HepG2 (cell line): ENCODE results near the gene PRR35. TPM values are rescaled to one million over a fixed set of nuclear protein-coding genes. Genes with fewer than 3 reads are reported as not detected.

Experiments
- ATAC-seq: fragments of 200-7000 bp; cut with Tn5 transposase; 3 replicates; pipeline ENCODE4 v1.9.1; 2020; ENCODE audit warnings: mild to moderate bottlenecking, moderate library complexity
- BruUV-seq: library from RNA; stranded (reverse); fragments of 400-500 nt; replicated peaks from 2 replicates; lab custom pipeline; 2021; lab: Mats Ljungman, UMichigan
- CTCF ChIA-PET: fragments of 300-600 bp; formaldehyde crosslinking; extraction: SDS; loops from one replicate; lab custom pipeline; 2021; ENCODE audit warnings: low total read pairs, inconsistent platforms, low intra/inter-chr PET ratio; lab: Yijun Ruan, JAX
- POLR2A ChIA-PET: fragments of 350-600 bp; sonication (Branson Sonifier 250); formaldehyde crosslinking; loops from one replicate; lab custom pipeline; 2020; ENCODE audit warnings: antibody characterized with exemption, inconsistent platforms; lab: Yijun Ruan, JAX
- DNase-seq: peaks from one replicate; pipeline ENCODE4 v3.0.0-alpha.2; 2015; ENCODE audit warnings: low spot score
- FAIRE-seq: peaks from 3 replicates; lab custom pipeline; 2011; peaks lifted over from hg19 to GRCh38; lab: Jason Lieb, UNC
- H2AFZ ChIP-seq: one replicate; pipeline ENCODE4 v1.6.1; 2011; ENCODE audit warnings: low read length, inconsistent platforms
- H3K27ac ChIP-seq: fragments of 300-600 bp; 3 replicates; pipeline ENCODE4 v1.8.0; 2011; ENCODE audit warnings: mixed run types, mild to moderate bottlenecking, mixed read lengths, low read length, inconsistent platforms; ENCODE audit not compliant: insufficient read depth; ENCODE audit errors: extremely low read length
- H3K27me3 ChIP-seq, 2 experiments: fragments of 200-600 bp in 1 of 2; 2 replicates in 1 of 2; 3 replicates in 1 of 2; pipeline versions ENCODE4 v1.6.0 to v1.8.0; 2011; ENCODE audit warnings: low read length in 2 of 2, mild to moderate bottlenecking in 2 of 2, moderate library complexity in 2 of 2, inconsistent platforms in 1 of 2; ENCODE audit not compliant: insufficient read depth in 2 of 2, control insufficient read depth in 1 of 2
- H3K36me3 ChIP-seq, 2 experiments: fragments of 200-600 bp in 1 of 2; replicated peaks in 1 of 2; 2 replicates in 1 of 2; 3 replicates in 1 of 2; pipeline versions ENCODE4 v1.5.1 to v1.8.0; 2011; ENCODE audit warnings: low read length in 2 of 2, inconsistent platforms in 1 of 2; ENCODE audit not compliant: insufficient read depth in 2 of 2, control insufficient read depth in 1 of 2
- H3K4me1 ChIP-seq: 2 replicates; pipeline ENCODE4 v1.5.1; 2012; ENCODE audit warnings: low read length, inconsistent platforms; ENCODE audit not compliant: insufficient read depth
- H3K4me2 ChIP-seq: 2 replicates; pipeline ENCODE4 v1.6.0; 2011; ENCODE audit warnings: low read depth, low read length, inconsistent platforms
- H3K4me3 ChIP-seq, 3 experiments: fragments of 200-600 bp in 1 of 3; sonication (generic), shearing (Covaris generic) in 1 of 3; replicated peaks in 1 of 3; 2 replicates each; pipeline ENCODE4 v1.5.1; 2011 to 2016; ENCODE audit warnings: low read length in 3 of 3, inconsistent platforms in 2 of 3, low read depth in 2 of 3, mild to moderate bottlenecking in 2 of 3, control low read depth in 1 of 3, mixed read lengths in 1 of 3; ENCODE audit not compliant: insufficient read depth in 1 of 3
- H3K79me2 ChIP-seq: one replicate; pipeline ENCODE4 v1.6.1; 2011; ENCODE audit warnings: low read length, inconsistent platforms; ENCODE audit not compliant: insufficient read depth
- H3K9ac ChIP-seq: 2 replicates; pipeline ENCODE4 v1.6.0; 2011; ENCODE audit warnings: mild to moderate bottlenecking, low read depth, low read length, inconsistent platforms; ENCODE audit not compliant: insufficient read depth
- H3K9me3 ChIP-seq: 2 replicates; pipeline ENCODE4 v1.5.1; 2012; ENCODE audit warnings: mild to moderate bottlenecking, low read length
- H4K20me1 ChIP-seq: 2 replicates; pipeline ENCODE4 v1.6.0; 2011; ENCODE audit warnings: inconsistent platforms, mild to moderate bottlenecking, low read length, moderate library complexity; ENCODE audit not compliant: insufficient read depth
- AGO2 ChIP-seq: fragments of 200-400 bp; formaldehyde crosslinking; optimal IDR thresholded peaks from 2 replicates; pipeline ENCODE3; 2017; ENCODE audit warnings: mild to moderate bottlenecking, low read depth, low read length, moderate library complexity
- YY1 ChIP-seq: IDR thresholded peaks from 2 replicates; pipeline ENCODE4 v1.6.1; 2011; ENCODE audit warnings: low read length, low read depth, moderate library complexity, mild to moderate bottlenecking; ENCODE audit not compliant: insufficient read depth, insufficient replicate concordance
- ZHX2 ChIP-seq, 2 experiments: sonication (generic) in 1 of 2; formaldehyde crosslinking in 1 of 2; IDR thresholded peaks; 2 replicates each; pipeline versions ENCODE4 v1.6.1 to v1.9.0; 2014 to 2022; ENCODE audit warnings: antibody characterized with exemption in 1 of 2, borderline replicate concordance in 1 of 2, inconsistent platforms in 1 of 2, low read depth in 1 of 2, missing genetic modification reagents in 1 of 2
- ZNF891 ChIP-seq: sonication (generic); formaldehyde crosslinking; IDR thresholded peaks from 2 replicates; pipeline ENCODE4 v1.5.0; 2020; ENCODE audit warnings: mild to moderate bottlenecking, missing genetic modification reagents
- WGBS: methylation state at CpG from one replicate; pipeline ENCODE4 v1.1.6; 2017; ENCODE audit warnings: low lambda C conversion rate; 5-methylcytosine and 5-hydroxymethylcytosine counted together
- in situ Hi-C: cut with HindIII; loops from 2 replicates; pipeline ENCODE4 v1.10.0; 2017; ENCODE audit warnings: low pct_unique_long_range_greater_than_20kb; ENCODE audit not compliant: extremely low pct_ligation_motif_present
- intact Hi-C: fragments of 100-400 bp; cut with micrococcal nuclease; formaldehyde crosslinking; loops from one replicate; pipeline ENCODE4 v1.10.0; 2022; ENCODE audit not compliant: unreplicated experiment
- polyA plus RNA-seq, 8 experiments: library from polyadenylated mRNA; depleted of rRNA in 3 of 8; stranded (reverse) in 7 of 8; unstranded in 1 of 8; fragments of >200 nt; fragmentation: Illumina TruSeq in 4 of 8; extraction: Trizol in 4 of 8; gene quantifications; 2 replicates each; pipeline versions ENCODE4 v1.2.1 to v1.2.3, GENCODE V29; 2011 to 2016; ENCODE audit warnings: low read depth in 4 of 8, missing spikeins in 1 of 8, mixed read lengths in 1 of 8; ENCODE audit not compliant: insufficient read depth in 1 of 8
- total RNA-seq, 5 experiments: library from RNA; depleted of rRNA; stranded (reverse); fragments of >200 nt; fragmentation: Illumina TruSeq; extraction: Trizol; gene quantifications; 2 replicates each; pipeline ENCODE4 v1.2.3, GENCODE V29; 2016; ENCODE audit warnings: low read depth in 1 of 5

Gene PRR35
- total and polyA plus RNA-seq, 2 of the 13 experiments (the other 11 are each of a cell fraction or from before 2014, with no cell fraction given), result 0.07 to 0.16 TPM

DNA sequence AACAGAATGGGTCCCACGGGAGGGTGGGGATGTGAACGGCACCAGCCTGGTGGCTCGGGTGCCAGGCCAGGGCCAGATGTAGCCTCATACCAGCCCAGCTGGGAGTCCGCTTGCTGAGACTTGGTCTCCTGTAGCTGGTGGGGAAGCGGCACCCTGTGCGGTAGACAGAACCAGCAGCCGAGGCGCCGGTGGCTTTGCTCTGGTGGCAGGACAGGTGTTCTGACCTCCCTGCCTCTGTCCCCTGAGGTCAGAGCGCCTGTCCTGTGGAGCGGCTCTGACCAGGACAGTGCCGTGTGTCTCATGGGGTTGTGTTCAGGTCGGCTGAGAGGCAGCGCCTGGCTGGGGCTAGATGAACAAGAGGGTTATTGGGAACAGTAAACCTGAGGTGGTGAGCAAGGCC, 49.8 kb downstream of the PRR35 start:
- 60% methylated on average over 12 of the region's 14 CpGs for WGBS
- intact Hi-C loops, result no loop called here
- Histone ChIP-seq H3K4me3 (peak overlapping the region; percentile 2 to 47 (median 42); a peak in 5 of 6 replicates), H3K36me3 (peaks cover 1 to 7% of the 10 kb centered on the region in 2 experiments; a peak in 1 of 5 replicates), H3K79me2 (peaks cover 7% of the 10 kb centered on the region), H4K20me1 (no peaks in the 10 kb centered on the region), H3K27me3 (no peaks in the 10 kb centered on the region), H3K4me1 (peaks cover 17% of the 10 kb centered on the region), H3K4me2 (peak overlapping the region; percentile 57), H3K27ac (peak overlapping the region; percentile 49), H3K9ac (peak overlapping the region; percentile 46), H3K9me3 (no peaks in the 10 kb centered on the region), H2AFZ (no peak overlapping the region)
- ChIA-PET POLR2A (no interaction called here), CTCF (interaction anchor here (1.7 kb wide), 1 partner anchor 31 kb away, joined by 11 read pairs; no protein-coding TSS in a partner anchor)
- in situ Hi-C loops, result no loop called here
- ATAC-seq (peak; percentile 67), DNase-seq (no peak), FAIRE-seq (no peak)
- no TSS peak for BruUV-seq
- no peak for TF ChIP-seq ZHX2 (IDR thresholded peaks at IDR 0.05; ENCODE audit: low read depth)
- no peak for TF ChIP-seq ZHX2 (CRISPR knock-in tag; IDR thresholded peaks at IDR 0.05; ENCODE audit: borderline replicate concordance)
- TF ChIP-seq YY1, result no peak
- TF ChIP-seq ZNF891 (CRISPR knock-in tag), result peak; percentile 49; the same call in 1 of the 2 replicates
- TF ChIP-seq AGO2, result peak; percentile 33
